PFSK-1 (cell line): Measurements from ENCODE around the gene CCL17.

ENCODE experiments used
- POLR2AphosphoS5 ChIP-seq: IDR thresholded peaks from 2 replicates; pipeline ENCODE4 v1.6.1; 2012; ENCODE audit warnings: low read depth, mild to moderate bottlenecking, control low read depth, low read length, moderate library complexity
- SIN3A ChIP-seq: IDR thresholded peaks from 2 replicates; pipeline ENCODE4 v1.6.1; 2012; ENCODE audit warnings: mild to moderate bottlenecking, low read length, moderate library complexity, borderline replicate concordance; ENCODE audit not compliant: insufficient read depth
- TAF1 ChIP-seq: IDR thresholded peaks from 2 replicates; pipeline ENCODE4 v1.6.1; 2012; ENCODE audit warnings: low read length, control low read depth, borderline replicate concordance; ENCODE audit not compliant: insufficient read depth
- TF ChIP-seq, protein P1 (sequence below), 2 experiments: IDR thresholded peaks; 2 replicates each; pipeline versions ENCODE4 v1.6.1 to v1.8.0; 2011 to 2012; ENCODE audit warnings: low read depth in 2 of 2, low read length in 2 of 2, control low read depth in 1 of 2, inconsistent platforms in 1 of 2, mild to moderate bottlenecking in 1 of 2, moderate library complexity in 1 of 2; ENCODE audit not compliant: insufficient read depth in 1 of 2

DNA sequence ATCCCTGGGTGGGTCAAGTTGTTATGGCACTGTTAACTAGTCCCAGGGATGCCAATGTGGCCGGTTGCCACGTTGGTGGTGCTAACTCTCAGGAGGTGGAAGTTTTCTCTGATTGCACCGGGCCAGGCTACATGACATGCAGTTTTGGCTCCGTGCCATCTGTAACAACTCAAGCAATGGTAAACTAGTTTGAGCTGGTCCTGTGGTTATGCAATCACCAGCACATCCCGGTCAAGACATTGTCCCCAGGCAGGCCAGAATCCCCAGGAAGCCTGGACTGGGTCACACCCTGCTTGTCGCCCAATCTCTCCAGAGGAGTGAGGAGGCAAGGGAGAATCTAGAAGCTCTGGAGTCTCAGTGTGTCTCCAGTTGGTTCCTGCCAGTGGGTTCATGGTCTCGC is 10.1 kb upstream of the CCL17 start:
- TF ChIP-seq TAF1 (no peak), POLR2AphosphoS5 (no peak), SIN3A (no peak)
- TF ChIP-seq, protein P1, sequence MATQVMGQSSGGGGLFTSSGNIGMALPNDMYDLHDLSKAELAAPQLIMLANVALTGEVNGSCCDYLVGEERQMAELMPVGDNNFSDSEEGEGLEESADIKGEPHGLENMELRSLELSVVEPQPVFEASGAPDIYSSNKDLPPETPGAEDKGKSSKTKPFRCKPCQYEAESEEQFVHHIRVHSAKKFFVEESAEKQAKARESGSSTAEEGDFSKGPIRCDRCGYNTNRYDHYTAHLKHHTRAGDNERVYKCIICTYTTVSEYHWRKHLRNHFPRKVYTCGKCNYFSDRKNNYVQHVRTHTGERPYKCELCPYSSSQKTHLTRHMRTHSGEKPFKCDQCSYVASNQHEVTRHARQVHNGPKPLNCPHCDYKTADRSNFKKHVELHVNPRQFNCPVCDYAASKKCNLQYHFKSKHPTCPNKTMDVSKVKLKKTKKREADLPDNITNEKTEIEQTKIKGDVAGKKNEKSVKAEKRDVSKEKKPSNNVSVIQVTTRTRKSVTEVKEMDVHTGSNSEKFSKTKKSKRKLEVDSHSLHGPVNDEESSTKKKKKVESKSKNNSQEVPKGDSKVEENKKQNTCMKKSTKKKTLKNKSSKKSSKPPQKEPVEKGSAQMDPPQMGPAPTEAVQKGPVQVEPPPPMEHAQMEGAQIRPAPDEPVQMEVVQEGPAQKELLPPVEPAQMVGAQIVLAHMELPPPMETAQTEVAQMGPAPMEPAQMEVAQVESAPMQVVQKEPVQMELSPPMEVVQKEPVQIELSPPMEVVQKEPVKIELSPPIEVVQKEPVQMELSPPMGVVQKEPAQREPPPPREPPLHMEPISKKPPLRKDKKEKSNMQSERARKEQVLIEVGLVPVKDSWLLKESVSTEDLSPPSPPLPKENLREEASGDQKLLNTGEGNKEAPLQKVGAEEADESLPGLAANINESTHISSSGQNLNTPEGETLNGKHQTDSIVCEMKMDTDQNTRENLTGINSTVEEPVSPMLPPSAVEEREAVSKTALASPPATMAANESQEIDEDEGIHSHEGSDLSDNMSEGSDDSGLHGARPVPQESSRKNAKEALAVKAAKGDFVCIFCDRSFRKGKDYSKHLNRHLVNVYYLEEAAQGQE (IDR thresholded peaks at IDR 0.05; ENCODE audit: insufficient read depth in 1 of 2, low read depth in 2 of 2, low read length in 2 of 2), result no peak
